Breast epithelium (tissue), 3 donors: Measurements from ENCODE around the gene HERC2.

ENCODE experiments used
- POLR2A ChIP-seq: fragments of 450-650 bp; IDR thresholded peaks from one replicate; pipeline ENCODE4 v1.6.1; 2016; ENCODE audit warnings: antibody characterized with exemption, mild to moderate bottlenecking, moderate library complexity
- TF ChIP-seq, protein P1 (sequence below), 3 donors: fragments of 450-650 bp; IDR thresholded peaks; one replicate each; pipeline ENCODE4 v1.5.1; 2016 to 2017; ENCODE audit warnings: antibody characterized with exemption in 3 of 3, mild to moderate bottlenecking in 3 of 3, moderate library complexity in 3 of 3

DNA sequence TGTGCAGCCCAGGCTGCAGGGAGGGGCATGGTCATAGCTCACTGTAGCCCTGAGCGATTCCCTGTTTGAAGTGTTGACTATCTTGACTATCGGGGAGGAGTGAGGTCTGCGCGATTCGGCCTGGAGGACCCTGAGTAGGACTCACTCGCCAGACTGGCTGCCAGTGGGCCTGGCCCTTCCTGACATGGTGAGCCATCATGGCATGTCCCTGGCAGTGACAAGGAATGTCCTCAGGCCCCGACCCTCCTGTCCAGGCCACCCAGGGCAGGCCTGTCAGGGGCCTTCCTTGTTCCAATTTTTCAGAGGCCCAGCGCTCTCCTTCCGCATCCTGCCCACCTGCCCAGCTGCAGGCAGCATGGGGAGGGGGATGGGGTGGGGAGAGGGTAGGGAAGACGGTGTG, 217.7 kb downstream of the HERC2 start:
- TF ChIP-seq POLR2A: no peak
- TF ChIP-seq, protein P1, sequence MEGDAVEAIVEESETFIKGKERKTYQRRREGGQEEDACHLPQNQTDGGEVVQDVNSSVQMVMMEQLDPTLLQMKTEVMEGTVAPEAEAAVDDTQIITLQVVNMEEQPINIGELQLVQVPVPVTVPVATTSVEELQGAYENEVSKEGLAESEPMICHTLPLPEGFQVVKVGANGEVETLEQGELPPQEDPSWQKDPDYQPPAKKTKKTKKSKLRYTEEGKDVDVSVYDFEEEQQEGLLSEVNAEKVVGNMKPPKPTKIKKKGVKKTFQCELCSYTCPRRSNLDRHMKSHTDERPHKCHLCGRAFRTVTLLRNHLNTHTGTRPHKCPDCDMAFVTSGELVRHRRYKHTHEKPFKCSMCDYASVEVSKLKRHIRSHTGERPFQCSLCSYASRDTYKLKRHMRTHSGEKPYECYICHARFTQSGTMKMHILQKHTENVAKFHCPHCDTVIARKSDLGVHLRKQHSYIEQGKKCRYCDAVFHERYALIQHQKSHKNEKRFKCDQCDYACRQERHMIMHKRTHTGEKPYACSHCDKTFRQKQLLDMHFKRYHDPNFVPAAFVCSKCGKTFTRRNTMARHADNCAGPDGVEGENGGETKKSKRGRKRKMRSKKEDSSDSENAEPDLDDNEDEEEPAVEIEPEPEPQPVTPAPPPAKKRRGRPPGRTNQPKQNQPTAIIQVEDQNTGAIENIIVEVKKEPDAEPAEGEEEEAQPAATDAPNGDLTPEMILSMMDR (IDR thresholded peaks at IDR 0.05): no peak
